ENCODE measurements around the gene MDH2.
"Not testable (repeated sequence)": the region's sequence is repeated elsewhere in the genome, so short reads cannot be mapped to it uniquely, and the experiment has no call there.

MDH2 gene

GRCh38 chr7:76022026-76022780 lies 25.7 kb upstream of the MDH2 start:
- no peak for DNase-seq (ENCODE audit: low read depth)
- no peak overlapping the region for H3K4me3 ChIP-seq (ENCODE audit: control insufficient read depth, low read depth, low read length)
- no peak for TF ChIP-seq CTCF (IDR thresholded peaks at IDR 0.05; ENCODE audit: control insufficient read depth, insufficient read depth, low read depth, low read length, missing control alignments)

DNA sequence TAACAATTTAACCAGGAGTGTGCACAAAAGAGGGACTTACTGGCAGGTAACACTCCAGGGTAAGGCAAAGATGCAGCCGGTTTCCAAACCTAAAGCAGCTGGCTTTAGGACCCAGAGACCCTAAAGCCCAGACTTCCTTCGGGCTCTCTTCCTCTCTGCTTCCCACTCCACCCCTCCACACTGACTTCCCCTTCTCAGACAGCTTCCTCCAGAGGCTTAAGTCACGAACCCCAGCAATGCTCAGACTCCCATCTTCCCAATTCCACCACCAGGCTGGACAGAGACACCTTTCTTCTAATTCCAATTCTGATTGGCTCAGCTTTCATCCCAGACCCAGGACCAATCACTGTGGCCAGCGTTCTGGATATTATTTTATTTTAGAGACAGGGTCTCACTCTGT lies 24.9 kb upstream of the MDH2 start:
- DNase-seq (ENCODE audit: low read depth) = no peak
- no peak for TF ChIP-seq CTCF (IDR thresholded peaks at IDR 0.05; ENCODE audit: control insufficient read depth, insufficient read depth, low read depth, low read length, missing control alignments)
- no peak overlapping the region for H3K4me3 ChIP-seq (ENCODE audit: control insufficient read depth, low read depth, low read length)

DNA sequence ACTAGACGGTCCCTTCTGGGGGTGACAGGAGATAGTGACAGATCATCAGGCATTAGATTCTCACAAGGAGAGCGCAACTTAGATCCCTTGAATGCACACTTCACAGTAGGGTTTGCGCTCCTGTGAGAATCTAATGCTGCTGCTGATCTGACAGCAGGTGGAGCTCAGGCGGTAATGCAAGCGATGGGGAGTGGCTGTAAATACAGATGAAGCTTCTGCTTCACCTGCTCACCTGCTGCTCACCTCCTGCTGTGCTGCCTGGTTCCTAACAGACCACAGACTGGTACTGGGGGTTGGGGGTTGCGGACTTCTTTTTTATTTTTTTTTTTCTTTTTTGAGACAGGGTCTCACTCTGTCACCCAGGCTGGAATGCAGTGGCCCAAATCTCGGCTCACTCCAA lies 18.2 kb upstream of the MDH2 start:
- H3K4me3 ChIP-seq (ENCODE audit: control insufficient read depth, low read depth, low read length); DNase-seq (ENCODE audit: low read depth): not testable (repeated sequence)

- H3K4me3 ChIP-seq (ENCODE audit: control insufficient read depth, low read depth, low read length) = no peak overlapping the region
- TF ChIP-seq CTCF (IDR thresholded peaks at IDR 0.05; ENCODE audit: control insufficient read depth, insufficient read depth, low read depth, low read length, missing control alignments) = no peak
- no peak for DNase-seq (ENCODE audit: low read depth)
Observed at GRCh38 chr7:76031964-76032363, 15.9 kb upstream of the MDH2 start.

- DNase-seq (ENCODE audit: low read depth) = peak; percentile 58
- no peak for TF ChIP-seq CTCF (IDR thresholded peaks at IDR 0.05; ENCODE audit: control insufficient read depth, insufficient read depth, low read depth, low read length, missing control alignments)
- no peak overlapping the region for H3K4me3 ChIP-seq (ENCODE audit: control insufficient read depth, low read depth, low read length)
Observed at GRCh38 chr7:76037310-76037709, 10.6 kb upstream of the MDH2 start.

DNA sequence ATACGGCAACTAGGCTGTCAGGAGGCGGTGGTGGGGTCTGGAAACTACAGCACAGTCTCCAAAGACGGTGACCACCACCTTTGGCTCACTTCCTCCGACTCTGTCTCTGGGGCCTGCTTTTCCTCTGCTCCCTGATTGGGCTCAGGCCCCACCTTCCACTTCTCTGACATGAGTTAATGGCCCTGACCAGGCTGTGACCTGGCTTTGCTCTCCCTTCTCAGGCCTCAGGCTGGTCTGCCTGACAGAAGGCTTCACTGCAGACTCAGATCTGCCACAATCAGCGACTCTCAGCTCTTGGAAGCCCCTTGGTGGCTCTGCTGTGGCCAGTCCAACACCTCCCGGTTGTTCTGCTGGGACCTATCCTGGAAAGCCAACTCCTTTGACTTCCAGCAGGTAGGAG lies 7.8 kb upstream of the MDH2 start:
- H3K4me3 ChIP-seq (ENCODE audit: control insufficient read depth, low read depth, low read length) = no peak overlapping the region
- DNase-seq (ENCODE audit: low read depth) = no peak
- TF ChIP-seq CTCF (IDR thresholded peaks at IDR 0.05; ENCODE audit: control insufficient read depth, insufficient read depth, low read depth, low read length, missing control alignments) = no peak

DNA sequence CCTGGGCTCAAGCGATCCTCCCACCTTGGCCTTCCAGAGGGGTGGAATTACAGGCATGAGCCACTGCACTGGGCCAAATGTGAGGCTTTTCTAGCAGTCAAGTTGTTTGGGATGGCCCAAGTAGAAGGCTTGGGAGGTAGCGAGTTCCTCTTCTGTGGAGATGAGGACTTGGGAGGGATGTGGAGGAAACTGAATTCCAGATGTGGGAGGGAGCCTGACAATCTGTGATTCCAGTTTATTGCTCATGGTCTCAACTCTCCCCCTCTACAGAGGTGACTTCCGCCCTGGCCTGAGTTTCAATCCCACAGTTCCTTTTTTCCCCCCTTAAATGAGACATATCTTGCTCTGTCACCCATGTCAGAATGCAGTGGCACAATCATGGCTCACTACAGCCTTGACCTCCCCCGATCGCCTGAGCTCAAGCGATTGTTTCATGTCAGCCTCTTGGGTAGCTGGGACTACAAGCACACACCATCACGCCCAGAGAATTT lies 3.5 kb upstream of the MDH2 start:
- no peak for DNase-seq (ENCODE audit: low read depth)
- no peak overlapping the region for H3K4me3 ChIP-seq (ENCODE audit: control insufficient read depth, low read depth, low read length)
- TF ChIP-seq CTCF (IDR thresholded peaks at IDR 0.05; ENCODE audit: control insufficient read depth, insufficient read depth, low read depth, low read length, missing control alignments) = no peak

All from AG09309 (cell line).